ENCODE results near the gene LCLAT1.
"Not testable (repeated sequence)": the region's sequence is repeated elsewhere in the genome, so short reads cannot be mapped to it uniquely, and the experiment has no call there.

LCLAT1 gene

GRCh38 chr2:30612371-30612770 is 165.3 kb downstream of the LCLAT1 start:
- no peak for DNase-seq
- in situ Hi-C loops (cut with HindIII; ENCODE audit: low pct_ligation_motif_present, low pct_unique_long_range_greater_than_20kb, low sequenced_read_pairs) = no loop called here

DNA sequence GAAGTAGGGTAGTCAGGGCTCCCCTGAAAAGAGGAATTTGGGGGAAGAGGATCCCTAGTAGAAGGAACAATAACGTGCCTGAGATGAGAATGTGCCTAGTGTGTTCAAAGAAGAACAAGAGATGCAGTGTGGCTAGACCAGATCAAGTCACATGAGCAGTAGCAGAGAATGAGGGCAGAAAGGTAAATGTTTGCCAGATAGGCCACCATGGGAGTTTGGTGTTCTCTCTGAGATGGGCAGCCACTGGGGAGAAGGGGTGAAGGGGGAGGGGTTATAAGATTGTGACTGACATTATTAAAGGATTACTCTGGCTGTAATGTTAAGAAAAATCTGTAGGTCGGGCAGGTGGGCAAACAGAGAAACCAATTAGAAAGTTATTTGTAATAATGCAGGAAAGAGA is 166.0 kb downstream of the LCLAT1 start:
- DNase-seq = no peak
- in situ Hi-C loops (cut with HindIII; ENCODE audit: low pct_ligation_motif_present, low pct_unique_long_range_greater_than_20kb, low sequenced_read_pairs) = no loop called here

DNA sequence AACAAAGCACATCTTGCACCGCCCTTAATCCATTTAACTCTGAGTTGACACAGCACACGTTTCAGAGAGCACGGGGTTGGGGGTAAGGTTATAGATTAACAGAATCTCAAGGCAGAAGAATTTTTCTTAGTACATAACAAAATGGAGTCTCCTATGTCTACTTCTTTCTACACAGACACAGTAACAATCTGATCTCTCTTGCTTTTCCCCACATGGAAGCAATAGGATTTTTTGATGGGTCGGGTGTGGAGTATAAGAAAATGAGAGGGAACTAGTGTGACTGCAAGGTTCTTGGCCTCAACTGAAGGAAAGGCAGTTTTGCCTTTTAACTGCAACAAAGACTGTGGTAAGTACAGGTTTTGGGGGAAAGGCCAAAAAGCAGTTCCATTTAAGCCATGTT is 167.2 kb downstream of the LCLAT1 start:
- DNase-seq; in situ Hi-C loops (cut with HindIII; ENCODE audit: low pct_ligation_motif_present, low pct_unique_long_range_greater_than_20kb, low sequenced_read_pairs): not testable (repeated sequence)

GRCh38 chr2:30615926-30616325 is 168.9 kb downstream of the LCLAT1 start:
- DNase-seq = no peak

DNA sequence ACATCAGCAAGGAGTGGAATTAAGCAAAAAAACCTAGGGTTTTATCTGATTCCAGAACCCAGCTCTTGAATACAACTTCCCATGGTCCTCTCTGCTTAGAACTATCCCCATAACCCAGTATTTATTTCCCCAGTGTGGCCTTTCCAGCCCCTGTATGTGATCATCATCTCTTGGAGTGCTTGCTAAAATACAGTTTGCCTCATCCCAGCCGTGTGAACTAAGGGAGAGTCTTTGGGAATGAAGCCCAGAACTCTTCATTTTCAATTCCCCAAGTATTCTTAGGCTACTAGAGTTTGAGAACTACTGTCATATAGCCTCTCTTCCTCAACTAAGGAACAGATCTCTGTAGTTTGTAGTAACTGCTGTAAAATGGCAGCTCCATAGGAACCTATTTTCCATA is 173.1 kb downstream of the LCLAT1 start:
- DNase-seq = no peak
- in situ Hi-C loops (cut with HindIII; ENCODE audit: low pct_ligation_motif_present, low pct_unique_long_range_greater_than_20kb, low sequenced_read_pairs) = no loop called here

More at GRCh38 chr2:30615926-30616325, 168.9 kb downstream of the LCLAT1 start:
- in situ Hi-C loops (cut with HindIII; ENCODE audit: low pct_ligation_motif_present, low pct_unique_long_range_greater_than_20kb, low sequenced_read_pairs) = no loop called here

DNA sequence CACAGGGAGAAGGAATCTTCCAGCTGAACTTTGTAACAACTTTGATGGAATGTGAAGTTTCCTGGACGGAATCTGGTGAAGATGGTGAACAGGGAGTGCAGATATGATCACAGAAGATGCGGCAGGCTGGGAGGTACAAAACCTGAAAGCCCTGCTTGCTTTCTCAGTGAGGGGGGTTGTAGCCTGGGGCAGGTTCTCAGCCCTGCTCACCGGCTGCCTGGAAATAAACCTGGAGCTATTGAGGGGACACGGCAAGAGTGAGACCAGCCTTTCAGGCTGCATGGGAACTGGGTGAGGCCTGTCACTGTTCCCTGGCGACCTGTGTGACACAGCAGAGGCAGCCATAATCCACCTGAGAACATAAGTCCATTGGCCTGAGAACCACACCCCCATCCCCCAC is 174.8 kb downstream of the LCLAT1 start:
- DNase-seq = no peak
- in situ Hi-C loops (cut with HindIII; ENCODE audit: low pct_ligation_motif_present, low pct_unique_long_range_greater_than_20kb, low sequenced_read_pairs) = no loop called here

- no peak for DNase-seq
- in situ Hi-C loops (cut with HindIII; ENCODE audit: low pct_ligation_motif_present, low pct_unique_long_range_greater_than_20kb, low sequenced_read_pairs) = no loop called here
Observed at GRCh38 chr2:30622452-30622851, 175.4 kb downstream of the LCLAT1 start.

GRCh38 chr2:30625276-30625675 is 178.2 kb downstream of the LCLAT1 start:
- DNase-seq = no peak
- in situ Hi-C loops (cut with HindIII; ENCODE audit: low pct_ligation_motif_present, low pct_unique_long_range_greater_than_20kb, low sequenced_read_pairs) = no loop called here

DNA sequence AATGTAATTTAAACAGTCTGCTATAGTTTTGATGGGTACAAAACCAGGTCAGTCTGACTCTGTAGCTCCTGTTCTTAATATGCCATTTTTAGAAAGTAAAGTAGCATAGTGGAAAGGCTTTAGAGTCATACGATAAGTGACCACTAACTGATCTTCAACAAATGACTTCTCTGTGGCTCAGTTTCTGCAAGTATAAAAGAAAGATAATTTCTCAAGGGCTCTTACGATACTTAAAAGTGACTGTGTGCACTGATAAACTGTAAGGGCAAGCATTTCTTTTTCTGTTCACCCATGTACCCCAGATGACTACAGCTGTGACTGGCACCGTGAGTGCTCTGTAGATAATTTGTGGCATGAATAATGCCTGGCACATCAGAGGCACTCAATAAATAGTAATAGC is 178.7 kb downstream of the LCLAT1 start:
- in situ Hi-C loops (cut with HindIII; ENCODE audit: low pct_ligation_motif_present, low pct_unique_long_range_greater_than_20kb, low sequenced_read_pairs) = no loop called here
- no peak for DNase-seq

DNA sequence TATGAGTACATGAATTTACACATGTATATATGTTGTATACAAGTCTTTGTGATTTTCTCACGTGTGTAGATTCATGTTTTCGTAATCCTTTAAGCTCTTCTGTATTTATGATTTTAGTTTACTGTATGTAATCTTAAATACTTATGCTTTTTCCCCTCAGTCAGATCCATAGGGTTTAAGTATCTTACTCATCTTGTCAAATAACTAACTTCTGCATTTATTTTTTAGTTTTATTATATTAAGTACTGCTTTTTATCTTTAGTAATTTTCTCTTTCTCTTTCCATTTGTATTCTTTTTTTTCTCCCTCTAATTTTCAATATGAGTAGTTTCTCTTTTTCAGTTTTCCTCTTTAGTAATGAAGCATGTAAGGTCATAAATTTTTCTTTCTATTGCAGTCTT is 179.4 kb downstream of the LCLAT1 start:
- no peak for DNase-seq
- in situ Hi-C loops (cut with HindIII; ENCODE audit: low pct_ligation_motif_present, low pct_unique_long_range_greater_than_20kb, low sequenced_read_pairs) = no loop called here

GRCh38 chr2:30627151-30627550 is 180.1 kb downstream of the LCLAT1 start:
- no peak for DNase-seq
- in situ Hi-C loops (cut with HindIII; ENCODE audit: low pct_ligation_motif_present, low pct_unique_long_range_greater_than_20kb, low sequenced_read_pairs) = no loop called here

GRCh38 chr2:30628341-30628740 is 181.3 kb downstream of the LCLAT1 start:
- in situ Hi-C loops (cut with HindIII; ENCODE audit: low pct_ligation_motif_present, low pct_unique_long_range_greater_than_20kb, low sequenced_read_pairs) = no loop called here
- peak; percentile 44 for DNase-seq

DNA sequence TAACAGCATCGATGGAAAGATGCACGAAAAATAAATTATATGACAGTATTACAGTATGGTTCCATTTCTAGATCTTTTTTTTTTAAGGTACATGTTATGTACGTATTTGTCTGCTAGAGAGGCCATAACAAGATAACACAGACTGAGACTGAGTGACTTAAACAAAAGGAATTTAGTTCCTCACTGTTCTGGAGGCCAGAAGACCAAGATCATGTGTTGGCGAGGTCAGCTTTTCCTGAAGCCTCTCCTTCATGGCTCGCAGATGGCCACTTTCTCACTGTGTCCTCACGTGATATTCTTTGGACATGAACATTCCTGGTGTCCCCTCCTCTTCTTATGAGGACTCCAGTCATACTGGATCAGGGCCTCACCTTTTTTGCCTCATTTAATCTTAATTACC is 182.8 kb downstream of the LCLAT1 start:
- in situ Hi-C loops (cut with HindIII; ENCODE audit: low pct_ligation_motif_present, low pct_unique_long_range_greater_than_20kb, low sequenced_read_pairs) = no loop called here

DNA sequence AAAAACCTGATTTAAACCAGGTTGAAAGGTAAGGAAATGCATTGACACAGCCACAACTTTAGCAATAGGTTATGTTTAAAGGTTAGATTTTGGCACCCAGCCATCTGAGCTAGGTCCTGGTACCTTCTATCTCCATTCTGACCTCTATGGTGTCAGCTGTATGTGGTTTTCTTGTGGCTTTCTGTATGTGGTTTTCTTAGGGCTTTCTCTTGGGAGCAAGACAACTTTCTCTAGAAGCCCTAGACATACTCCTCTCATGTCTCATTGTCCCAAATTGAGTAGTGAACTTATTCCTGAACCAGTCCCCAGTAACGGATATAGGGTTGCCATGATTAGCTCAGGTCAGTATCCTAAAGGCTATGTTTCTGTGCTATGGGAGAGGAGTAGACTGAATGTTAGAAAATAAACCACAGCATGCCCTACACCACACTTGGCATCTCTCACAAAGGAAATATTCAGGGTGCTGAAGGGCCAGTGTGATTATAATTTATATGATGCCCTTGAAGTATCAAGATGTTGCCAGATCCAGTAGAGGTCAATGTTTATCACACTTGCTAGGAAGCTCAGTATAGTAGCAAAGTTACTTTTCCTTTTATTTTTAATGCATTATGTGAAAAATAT is 184.1 kb downstream of the LCLAT1 start:
- DNase-seq = no peak
- in situ Hi-C loops (cut with HindIII; ENCODE audit: low pct_ligation_motif_present, low pct_unique_long_range_greater_than_20kb, low sequenced_read_pairs) = no loop called here

More for the DNA sequence above, 182.8 kb downstream of the LCLAT1 start:
- DNase-seq = peak; percentile 20

DNA sequence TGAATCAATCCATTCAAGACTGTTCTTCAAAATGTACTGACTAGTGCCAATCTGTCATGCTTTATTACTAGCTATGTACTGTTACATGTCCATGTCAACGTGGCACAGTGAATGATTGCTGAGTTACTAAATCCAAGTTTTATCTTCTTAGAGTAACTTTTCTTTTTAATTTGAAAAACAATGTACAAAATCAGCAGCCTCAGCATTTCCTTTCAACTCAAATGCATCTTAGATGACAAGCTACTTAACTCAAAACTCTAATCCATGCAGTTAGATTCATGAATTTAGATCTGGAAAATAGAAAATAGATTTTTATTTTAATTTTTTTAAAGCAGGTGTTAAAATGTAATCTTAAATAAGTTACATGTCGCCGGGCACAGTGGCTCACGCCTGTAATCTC is 186.0 kb downstream of the LCLAT1 start:
- in situ Hi-C loops (cut with HindIII; ENCODE audit: low pct_ligation_motif_present, low pct_unique_long_range_greater_than_20kb, low sequenced_read_pairs) = no loop called here
- no peak for DNase-seq

- no peak for DNase-seq
- in situ Hi-C loops (cut with HindIII; ENCODE audit: low pct_ligation_motif_present, low pct_unique_long_range_greater_than_20kb, low sequenced_read_pairs) = no loop called here
Observed at GRCh38 chr2:30636311-30636710, 189.3 kb downstream of the LCLAT1 start.

DNA sequence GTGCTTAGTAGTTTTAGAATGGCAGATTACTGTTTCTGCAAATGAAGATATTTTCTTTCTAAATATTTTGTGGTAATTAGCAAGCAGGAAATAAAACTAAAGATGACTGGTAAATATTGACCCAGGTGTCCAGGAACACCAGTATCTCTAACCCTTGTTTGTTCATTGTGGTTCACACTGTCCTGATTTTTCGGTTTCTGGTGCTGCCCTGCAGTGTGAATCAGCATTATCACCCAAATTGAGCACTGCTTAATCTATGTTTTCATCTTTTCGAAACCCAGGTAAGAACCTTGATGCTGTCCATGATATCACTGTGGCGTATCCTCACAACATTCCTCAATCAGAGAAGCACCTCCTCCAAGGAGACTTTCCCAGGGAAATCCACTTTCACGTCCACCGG is 192.8 kb downstream of the LCLAT1 start:
- no peak for DNase-seq
- in situ Hi-C loops (cut with HindIII; ENCODE audit: low pct_ligation_motif_present, low pct_unique_long_range_greater_than_20kb, low sequenced_read_pairs) = no loop called here

- in situ Hi-C loops (cut with HindIII; ENCODE audit: low pct_ligation_motif_present, low pct_unique_long_range_greater_than_20kb, low sequenced_read_pairs) = no loop called here
- DNase-seq = no peak
Observed at GRCh38 chr2:30641765-30642345, 194.8 kb downstream of the LCLAT1 start.

GRCh38 chr2:30643013-30643412 is 196.0 kb downstream of the LCLAT1 start:
- in situ Hi-C loops (cut with HindIII; ENCODE audit: low pct_ligation_motif_present, low pct_unique_long_range_greater_than_20kb, low sequenced_read_pairs); DNase-seq: not testable (repeated sequence)

DNA sequence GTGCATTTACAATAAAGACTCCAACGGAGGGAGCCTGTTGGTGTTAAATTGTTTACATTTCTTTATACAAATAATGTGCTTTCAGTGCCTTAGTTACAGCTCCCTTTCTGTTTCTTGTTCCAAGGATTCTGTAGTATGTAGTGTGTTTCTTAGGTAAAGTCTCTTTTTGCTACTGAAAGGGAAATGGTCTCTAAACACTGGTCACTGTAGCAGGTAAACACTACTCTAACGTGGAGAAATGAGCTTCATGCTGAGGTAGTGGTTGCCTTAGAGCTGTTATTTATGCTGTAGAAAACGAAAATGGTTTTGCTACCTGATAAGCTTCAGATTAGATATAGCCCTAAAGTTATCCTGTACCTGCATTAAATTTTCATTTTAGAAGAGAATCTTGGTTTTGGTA is 196.6 kb downstream of the LCLAT1 start:
- in situ Hi-C loops (cut with HindIII; ENCODE audit: low pct_ligation_motif_present, low pct_unique_long_range_greater_than_20kb, low sequenced_read_pairs) = no loop called here
- no peak for DNase-seq
